Colonic mucosa (tissue), 4 donors: ENCODE data around the gene ST3GAL5. TPM values are rescaled to one million over a fixed set of nuclear protein-coding genes. Genes with fewer than 3 reads are reported as not detected.

Experiments
- DNase-seq: peaks from one replicate; pipeline ENCODE4 v3.0.0-alpha.2; 2020
- H3K27ac ChIP-seq: fragments of 200-600 bp; one replicate; pipeline ENCODE4 v1.8.0; 2021
- H3K27me3 ChIP-seq: fragments of 200-600 bp; one replicate; pipeline ENCODE4 v1.8.0; 2021
- H3K36me3 ChIP-seq: fragments of 200-600 bp; one replicate; pipeline ENCODE4 v1.8.0; 2021
- H3K4me1 ChIP-seq: fragments of 200-600 bp; one replicate; pipeline ENCODE4 v1.8.0; 2021; ENCODE audit warnings: mild to moderate bottlenecking
- H3K4me3 ChIP-seq: fragments of 200-600 bp; one replicate; pipeline ENCODE4 v1.8.0; 2021
- H3K9ac ChIP-seq, 2 donors: one replicate each; pipeline ENCODE4 v1.7.0; 2013; ENCODE audit warnings: control low read depth in 2 of 2, low read depth in 2 of 2, low read length in 2 of 2
- H3K9me3 ChIP-seq: fragments of 200-600 bp; one replicate; pipeline ENCODE4 v1.8.0; 2021
- intact Hi-C: fragments of 100-400 bp; cut with DNase I; formaldehyde crosslinking; loops from one replicate; pipeline ENCODE4 v1.14.1; 2022
- total RNA-seq, 2 donors: library from RNA; stranded (reverse); fragmentation: NEBNext Ultra II Directional in 1 of 2; extraction: Animal tissue kit (Norgen Biotek cat#: 25700) in 1 of 2; gene quantifications; one replicate each; pipeline ENCODE4 v1.2.1, GENCODE V29; 2021
- TF ChIP-seq, protein P1 (sequence below): fragments of 200-600 bp; IDR thresholded peaks from one replicate; pipeline ENCODE4 v1.8.0; 2022; ENCODE audit warnings: antibody characterized with exemption, mild to moderate bottlenecking
- donor health status: healthy.
- donor health status: DM: no; HTN: no; CAD: no.
- donor health status: DM: no; HTN: no; CAD: no.

The ST3GAL5 gene
- total RNA-seq, 2 donors from 2014 or later = 2.6 to 3.5 TPM

DNA sequence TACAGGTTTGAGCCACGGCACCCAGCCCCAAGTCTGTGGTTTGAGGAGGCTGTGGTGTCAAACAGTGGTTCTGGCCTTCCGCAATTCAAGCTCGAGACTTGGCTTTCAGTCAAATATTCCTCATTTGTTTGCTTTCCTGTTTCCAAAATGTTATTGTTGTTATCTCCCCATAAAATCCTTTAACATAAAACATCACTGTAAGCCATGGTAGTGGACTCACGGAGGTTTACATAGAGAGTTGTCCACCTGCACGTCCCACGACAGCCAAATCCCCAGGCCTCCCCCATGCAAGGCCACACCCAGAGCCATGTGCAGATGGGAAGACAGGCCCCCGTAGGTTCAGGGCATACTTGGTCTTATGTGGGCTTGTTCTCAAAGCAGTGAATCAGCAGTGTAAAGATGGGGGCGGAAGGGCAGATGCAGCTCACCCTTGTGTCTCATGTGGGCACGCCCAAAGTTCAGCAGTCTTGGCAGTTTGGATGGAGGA, 18.9 kb upstream of the ST3GAL5 start:
- intact Hi-C loops = no loop called here
- Histone ChIP-seq H3K36me3 (no peaks in the 10 kb centered on the region), H3K27me3 (no peaks in the 10 kb centered on the region), H3K4me3 (no peak overlapping the region), H3K4me1 (no peaks in the 10 kb centered on the region), H3K9ac (no peak overlapping the region), H3K9me3 (no peaks in the 10 kb centered on the region), H3K27ac (no peak overlapping the region)
- TF ChIP-seq, protein P1, sequence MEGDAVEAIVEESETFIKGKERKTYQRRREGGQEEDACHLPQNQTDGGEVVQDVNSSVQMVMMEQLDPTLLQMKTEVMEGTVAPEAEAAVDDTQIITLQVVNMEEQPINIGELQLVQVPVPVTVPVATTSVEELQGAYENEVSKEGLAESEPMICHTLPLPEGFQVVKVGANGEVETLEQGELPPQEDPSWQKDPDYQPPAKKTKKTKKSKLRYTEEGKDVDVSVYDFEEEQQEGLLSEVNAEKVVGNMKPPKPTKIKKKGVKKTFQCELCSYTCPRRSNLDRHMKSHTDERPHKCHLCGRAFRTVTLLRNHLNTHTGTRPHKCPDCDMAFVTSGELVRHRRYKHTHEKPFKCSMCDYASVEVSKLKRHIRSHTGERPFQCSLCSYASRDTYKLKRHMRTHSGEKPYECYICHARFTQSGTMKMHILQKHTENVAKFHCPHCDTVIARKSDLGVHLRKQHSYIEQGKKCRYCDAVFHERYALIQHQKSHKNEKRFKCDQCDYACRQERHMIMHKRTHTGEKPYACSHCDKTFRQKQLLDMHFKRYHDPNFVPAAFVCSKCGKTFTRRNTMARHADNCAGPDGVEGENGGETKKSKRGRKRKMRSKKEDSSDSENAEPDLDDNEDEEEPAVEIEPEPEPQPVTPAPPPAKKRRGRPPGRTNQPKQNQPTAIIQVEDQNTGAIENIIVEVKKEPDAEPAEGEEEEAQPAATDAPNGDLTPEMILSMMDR = no peak
- DNase-seq = no peak

- H3K36me3 ChIP-seq = no peaks in the 10 kb centered on the region
- no peaks in the 10 kb centered on the region for H3K4me1 ChIP-seq
- intact Hi-C loops = no loop called here
- H3K4me3 ChIP-seq = no peak overlapping the region
- TF ChIP-seq, protein P1 = no peak
- H3K9ac ChIP-seq = no peak overlapping the region
- H3K27ac ChIP-seq = no peak overlapping the region
- DNase-seq = no peak
- H3K27me3 ChIP-seq = no peaks in the 10 kb centered on the region
- no peaks in the 10 kb centered on the region for H3K9me3 ChIP-seq
These were observed 18.0 kb upstream of the ST3GAL5 start for GRCh38 chr2:85906748-85907147.

DNA sequence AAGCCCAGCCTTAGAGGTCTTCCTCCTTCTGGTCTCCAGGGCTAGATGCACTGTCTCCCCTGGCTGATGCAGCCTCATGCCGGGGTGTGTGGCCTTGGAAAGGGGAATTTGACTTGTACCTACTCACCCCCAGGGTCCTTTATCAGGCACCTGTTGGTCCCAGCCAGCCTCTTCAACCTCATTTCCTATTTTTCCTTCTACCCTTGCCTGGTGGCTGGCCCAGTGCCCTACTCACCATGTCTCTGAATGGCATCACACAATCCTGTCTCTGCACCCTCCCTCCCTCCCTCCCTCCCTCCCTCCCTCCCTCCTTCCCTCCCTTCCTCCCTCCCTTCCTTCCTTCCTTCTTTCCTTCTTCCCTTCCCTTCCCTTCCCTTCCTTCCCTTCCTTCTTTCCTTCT, 17.1 kb upstream of the ST3GAL5 start:
- TF ChIP-seq, protein P1 = no peak
- DNase-seq = no peak
- Histone ChIP-seq H3K4me1 (no peaks in the 10 kb centered on the region), H3K36me3 (no peaks in the 10 kb centered on the region), H3K4me3 (no peak overlapping the region), H3K9me3 (no peaks in the 10 kb centered on the region), H3K27ac (no peak overlapping the region), H3K9ac (no peak overlapping the region), H3K27me3 (no peaks in the 10 kb centered on the region)
- intact Hi-C loops = no loop called here

DNA sequence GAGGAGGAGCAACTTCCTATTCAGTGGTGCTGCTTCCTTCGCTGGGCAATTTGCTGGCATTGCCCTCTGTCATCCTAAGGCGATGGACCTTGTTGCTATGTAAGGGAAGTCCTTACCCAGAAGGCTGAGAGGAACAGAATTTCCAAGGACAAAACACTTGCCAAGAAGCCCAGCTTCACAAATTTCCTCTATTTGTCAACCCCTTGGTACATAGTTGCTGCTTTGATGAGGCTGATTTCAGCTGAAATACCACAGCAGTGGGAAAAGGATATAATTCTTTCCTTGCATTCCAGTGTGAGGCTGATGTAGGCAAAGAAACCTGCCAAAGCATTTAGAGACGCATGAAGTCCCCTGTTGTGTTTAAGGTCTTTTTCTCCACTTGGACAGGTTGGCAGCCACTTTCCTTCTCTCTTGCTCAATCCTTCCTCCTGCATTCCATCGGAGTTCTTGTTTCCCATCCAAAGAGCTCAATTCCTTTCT, 16.4 kb upstream of the ST3GAL5 start:
- Histone ChIP-seq H3K27ac (no peak overlapping the region), H3K27me3 (no peaks in the 10 kb centered on the region), H3K9ac (no peak overlapping the region), H3K9me3 (no peaks in the 10 kb centered on the region), H3K36me3 (no peaks in the 10 kb centered on the region), H3K4me3 (no peak overlapping the region), H3K4me1 (no peaks in the 10 kb centered on the region)
- intact Hi-C loops = no loop called here
- TF ChIP-seq, protein P1 = no peak
- no peak for DNase-seq

DNA sequence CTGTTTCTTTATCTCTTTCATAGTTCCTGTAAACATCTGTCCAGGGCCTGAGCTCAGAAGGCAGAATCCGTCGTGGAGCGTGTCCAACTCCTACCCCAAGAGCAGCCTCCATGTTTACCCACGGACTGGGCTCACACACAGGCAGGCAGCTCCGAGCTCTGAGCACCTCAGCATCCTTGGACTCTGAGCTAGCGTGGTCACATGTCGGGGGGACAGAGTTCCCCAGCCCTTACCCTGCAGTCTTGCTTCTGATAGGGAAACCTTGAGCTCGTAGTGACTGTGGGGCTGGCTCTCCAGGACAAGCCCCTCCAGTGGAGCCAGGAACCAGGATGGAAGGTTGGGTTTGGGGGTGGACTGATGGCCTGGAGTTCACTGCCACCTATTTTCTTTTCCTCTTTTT, 15.1 kb upstream of the ST3GAL5 start:
- Histone ChIP-seq H3K27me3 (no peaks in the 10 kb centered on the region), H3K4me1 (no peaks in the 10 kb centered on the region), H3K36me3 (no peaks in the 10 kb centered on the region), H3K9me3 (no peaks in the 10 kb centered on the region), H3K9ac (no peak overlapping the region), H3K4me3 (no peak overlapping the region), H3K27ac (no peak overlapping the region)
- no peak for DNase-seq
- TF ChIP-seq, protein P1 = no peak
- intact Hi-C loops = no loop called here
